DMS 273 (cell line): Measurements from ENCODE around the gene LRRC3C.
"Not testable (repeated sequence)": the region's sequence is repeated elsewhere in the genome, so short reads cannot be mapped to it uniquely, and the experiment has no call there.

ENCODE experiments used
- DNase-seq: peaks from one replicate; lab custom pipeline; 2025; ENCODE audit not compliant: unreplicated experiment; lab: John Stamatoyannopoulos, UW

LRRC3C gene

GRCh38 chr17:39927101-39927928 is at the start of gene LRRC3C, which contains the start of gene ORMDL3:
Gene LRRC3C, plus strand, starts transcription at chr17:39927732. Its CDS starts 13,792 bp downstream, at chr17:39941524.
Gene ORMDL3, minus strand, starts transcription at chr17:39927601. Its CDS starts 3,398 bp downstream, at chr17:39924203.
- peak; percentile 97 for DNase-seq

- not testable (repeated sequence) for DNase-seq
Measured at GRCh38 chr17:39886102-39886501, 41.4 kb upstream of the LRRC3C start.

GRCh38 chr17:39887078-39887477 is 40.5 kb upstream of the LRRC3C start:
- DNase-seq, result no peak

GRCh38 chr17:39889200-39889599 is 38.3 kb upstream of the LRRC3C start:
- no peak for DNase-seq

- no peak for DNase-seq
Measured at GRCh38 chr17:39894681-39895376, 32.7 kb upstream of the LRRC3C start.

GRCh38 chr17:39898088-39898487 is 29.4 kb upstream of the LRRC3C start:
- no peak for DNase-seq

- DNase-seq, result no peak
Measured at GRCh38 chr17:39899215-39899614, 28.3 kb upstream of the LRRC3C start.

GRCh38 chr17:39902027-39902426 is 25.5 kb upstream of the LRRC3C start:
- DNase-seq, result not testable (repeated sequence)

- no peak for DNase-seq
Measured at GRCh38 chr17:39903158-39903884, 24.2 kb upstream of the LRRC3C start.

- no peak for DNase-seq
Measured at GRCh38 chr17:39904990-39905288, 22.6 kb upstream of the LRRC3C start.

- DNase-seq, result no peak
Measured at GRCh38 chr17:39908789-39909352, 18.7 kb upstream of the LRRC3C start.

GRCh38 chr17:39913989-39914388 is 13.5 kb upstream of the LRRC3C start:
- no peak for DNase-seq

GRCh38 chr17:39915559-39915958 is 12.0 kb upstream of the LRRC3C start:
- DNase-seq, result no peak

GRCh38 chr17:39916918-39917317 is 10.6 kb upstream of the LRRC3C start:
- DNase-seq, result peak; percentile 29

- DNase-seq, result no peak
Measured at GRCh38 chr17:39919087-39919683, 8.3 kb upstream of the LRRC3C start.

- DNase-seq, result no peak
Measured at GRCh38 chr17:39920218-39921210, 7.0 kb upstream of the LRRC3C start.

GRCh38 chr17:39921323-39921722 is 6.2 kb upstream of the LRRC3C start:
- DNase-seq, result no peak

GRCh38 chr17:39922006-39922405 is 5.5 kb upstream of the LRRC3C start:
- no peak for DNase-seq

GRCh38 chr17:39923230-39923629 is 4.3 kb upstream of the LRRC3C start:
- DNase-seq, result no peak
